H9 (cell line): ENCODE data around the gene OR52N5. TPM values are rescaled to one million over a fixed set of nuclear protein-coding genes. Genes with fewer than 3 reads are reported as not detected.

Experiments
- DNase-seq: peaks from one replicate; pipeline ENCODE4 v3.0.0-alpha.2; 2017
- H2AFZ ChIP-seq: one replicate; pipeline ENCODE4 v1.6.1; 2013; ENCODE audit warnings: mild to moderate bottlenecking, low read length, control low read depth, moderate library complexity
- H2AK5ac ChIP-seq: 2 replicates; pipeline ENCODE4 v1.6.1; 2013; ENCODE audit warnings: low read length, control low read depth, mixed read lengths; ENCODE audit not compliant: insufficient read length
- H2BK120ac ChIP-seq: one replicate; pipeline ENCODE4 v1.6.1; 2013; ENCODE audit warnings: low read depth, mild to moderate bottlenecking, low read length, control low read depth, inconsistent platforms; ENCODE audit not compliant: poor library complexity, severe bottlenecking
- H2BK12ac ChIP-seq: 2 replicates; pipeline ENCODE4 v1.6.1; 2013; ENCODE audit warnings: low read length, control low read depth, mixed read lengths, low read depth; ENCODE audit not compliant: insufficient read length
- H2BK15ac ChIP-seq: 2 replicates; pipeline ENCODE4 v1.6.1; 2013; ENCODE audit warnings: low read depth, low read length, control low read depth
- H2BK20ac ChIP-seq: one replicate; pipeline ENCODE4 v1.6.1; 2013; ENCODE audit warnings: low read depth, mild to moderate bottlenecking, low read length, control low read depth, inconsistent platforms; ENCODE audit not compliant: poor library complexity, severe bottlenecking
- H2BK5ac ChIP-seq: 2 replicates; pipeline ENCODE4 v1.6.1; 2013; ENCODE audit warnings: low read length, control low read depth, mixed read lengths; ENCODE audit not compliant: insufficient read length
- H3K14ac ChIP-seq: 2 replicates; pipeline ENCODE4 v1.6.1; 2013; ENCODE audit warnings: low read length, control low read depth; ENCODE audit not compliant: insufficient read depth
- H3K18ac ChIP-seq: 2 replicates; pipeline ENCODE4 v1.6.1; 2013; ENCODE audit warnings: low read depth, mild to moderate bottlenecking, mixed read lengths, low read length, control low read depth; ENCODE audit not compliant: insufficient read length
- H3K23ac ChIP-seq: 2 replicates; pipeline ENCODE4 v1.6.1; 2013; ENCODE audit warnings: low read length, control low read depth, mixed read lengths, low read depth; ENCODE audit not compliant: insufficient read length
- H3K23me2 ChIP-seq: 2 replicates; pipeline ENCODE4 v1.6.1; 2013; ENCODE audit warnings: low read depth, mild to moderate bottlenecking, mixed read lengths, low read length, control low read depth; ENCODE audit not compliant: insufficient read length, poor library complexity, severe bottlenecking
- H3K27ac ChIP-seq: 2 replicates; pipeline ENCODE4 v1.5.1; 2013; ENCODE audit warnings: low read length, control low read depth, mixed read lengths, low read depth; ENCODE audit not compliant: insufficient read length
- H3K27me3 ChIP-seq: 2 replicates; pipeline ENCODE4 v1.6.1; 2013; ENCODE audit warnings: low read length, control low read depth, inconsistent platforms; ENCODE audit not compliant: insufficient read depth
- H3K4ac ChIP-seq: 2 replicates; pipeline ENCODE4 v1.6.1; 2013; ENCODE audit warnings: low read depth, mild to moderate bottlenecking, control low read depth, inconsistent platforms, low read length, moderate library complexity
- H3K4me1 ChIP-seq: 2 replicates; pipeline ENCODE4 v1.6.1; 2013; ENCODE audit warnings: low read length, control low read depth, inconsistent platforms; ENCODE audit not compliant: insufficient read depth
- H3K4me2 ChIP-seq: 2 replicates; pipeline ENCODE4 v1.6.1; 2013; ENCODE audit warnings: low read length, control low read depth, mixed read lengths; ENCODE audit not compliant: insufficient read length, insufficient read depth
- H3K56ac ChIP-seq: 2 replicates; pipeline ENCODE4 v1.6.1; 2013; ENCODE audit warnings: low read depth, mild to moderate bottlenecking, mixed read lengths, low read length, control low read depth; ENCODE audit not compliant: insufficient read length
- H3K79me1 ChIP-seq: 2 replicates; pipeline ENCODE4 v1.6.1; 2013; ENCODE audit warnings: low read depth, mild to moderate bottlenecking, moderate library complexity, low read length, control low read depth, inconsistent platforms; ENCODE audit not compliant: insufficient read depth, poor library complexity, severe bottlenecking
- H3K79me2 ChIP-seq: 2 replicates; pipeline ENCODE4 v1.6.1; 2013; ENCODE audit warnings: low read length, control low read depth, inconsistent platforms; ENCODE audit not compliant: insufficient read depth
- H3K9ac ChIP-seq: 2 replicates; pipeline ENCODE4 v1.6.1; 2013; ENCODE audit warnings: low read length, control low read depth, mixed read lengths; ENCODE audit not compliant: insufficient read length; ENCODE audit errors: extremely low read depth
- H3K9me3 ChIP-seq: one replicate; pipeline ENCODE4 v1.6.1; 2013; ENCODE audit warnings: low read depth, low read length, inconsistent platforms; ENCODE audit not compliant: control insufficient read depth
- H3T11ph ChIP-seq: one replicate; pipeline ENCODE4 v1.6.1; 2013; ENCODE audit warnings: mild to moderate bottlenecking, low read length, control low read depth, inconsistent platforms
- H4K20me1 ChIP-seq: one replicate; pipeline ENCODE4 v1.6.1; 2013; ENCODE audit not compliant: control insufficient read depth, insufficient read length, insufficient read depth
- H4K5ac ChIP-seq: 2 replicates; pipeline ENCODE4 v1.6.1; 2013; ENCODE audit warnings: low read depth, mild to moderate bottlenecking, mixed read lengths, low read length, control low read depth; ENCODE audit not compliant: insufficient read length
- H4K8ac ChIP-seq: replicated peaks from 2 replicates; pipeline ENCODE4 v1.6.1; 2013; ENCODE audit warnings: low read length, control low read depth, mixed read lengths, low read depth; ENCODE audit not compliant: insufficient read length
- H4K91ac ChIP-seq: 2 replicates; pipeline ENCODE4 v1.6.1; 2013; ENCODE audit warnings: low read depth, mild to moderate bottlenecking, moderate library complexity, mixed read lengths, low read length, control low read depth; ENCODE audit not compliant: insufficient read length
- H3K27ac Mint-ChIP-seq, 3 experiments: 2 replicates in 2 of 3; 3 replicates in 1 of 3; pipeline ENCODE4 v1.8.0; 2020 to 2021; ENCODE audit warnings: mixed read lengths in 3 of 3, mild to moderate bottlenecking in 1 of 3, moderate library complexity in 1 of 3
- H3K27me3 Mint-ChIP-seq: 2 replicates; pipeline ENCODE4 v1.8.0; 2021; ENCODE audit warnings: low read depth, mild to moderate bottlenecking, moderate library complexity, mixed read lengths
- H3K36me3 Mint-ChIP-seq, 3 experiments: 2 replicates in 2 of 3; 3 replicates in 1 of 3; pipeline ENCODE4 v1.8.0; 2020 to 2021; ENCODE audit warnings: low read depth in 3 of 3, mixed read lengths in 3 of 3; ENCODE audit not compliant: insufficient read depth in 1 of 3
- H3K4me1 Mint-ChIP-seq, 2 experiments: 2 replicates each; pipeline ENCODE4 v1.8.0; 2020; ENCODE audit warnings: mixed read lengths in 2 of 2
- H3K4me3 Mint-ChIP-seq, 2 experiments: 2 replicates in 1 of 2; 3 replicates in 1 of 2; pipeline ENCODE4 v1.8.0; 2020 to 2021; ENCODE audit warnings: mild to moderate bottlenecking in 2 of 2, mixed read lengths in 2 of 2, moderate library complexity in 1 of 2
- H3K9me3 Mint-ChIP-seq, 2 experiments: 2 replicates in 1 of 2; 3 replicates in 1 of 2; pipeline ENCODE4 v1.8.0; 2020; ENCODE audit warnings: mild to moderate bottlenecking in 2 of 2, mixed read lengths in 2 of 2, moderate library complexity in 1 of 2
- CTCF ChIP-seq: fragments of 200-600 bp; sonication (generic); conservative IDR thresholded peaks from 3 replicates; pipeline ENCODE4 v1.8.0; 2021; ENCODE audit warnings: antibody characterized with exemption, mild to moderate bottlenecking
- WGBS: extraction: QIAGEN DNeasy Blood & Tissue Kit; methylation state at CpG from one replicate; pipeline ENCODE4 v1.1.7; 2013; ENCODE audit warnings: missing lambda C conversion rate, low lambda C conversion rate, mixed read lengths; ENCODE audit not compliant: insufficient read length; ENCODE audit errors: extremely low coverage; 5-methylcytosine and 5-hydroxymethylcytosine counted together
- total RNA-seq: library from RNA; stranded (reverse); gene quantifications from 2 replicates; pipeline ENCODE4 v1.2.1, GENCODE V29; 2021

Gene OR52N5
- total RNA-seq, 1 experiment from 2014 or later: not detected

GRCh38 chr11:5809905-5810795, 27.0 kb upstream of the OR52N5 start:
- H3K27ac Mint-ChIP-seq: no peak overlapping the region
- Histone ChIP-seq H2BK15ac (no peak overlapping the region), H2BK5ac (no peak overlapping the region), H2AFZ (no peak overlapping the region), H4K5ac (no peak overlapping the region), H3K23me2 (no peaks in the 10 kb centered on the region), H3K14ac (no peak overlapping the region), H3T11ph (no peak overlapping the region), H3K18ac (no peak overlapping the region), H4K8ac (no peak overlapping the region), H4K20me1 (no peaks in the 10 kb centered on the region), H3K23ac (no peak overlapping the region), H2BK12ac (no peak overlapping the region), H2BK120ac (no peak overlapping the region), H3K4me2 (no peak overlapping the region), H3K79me2 (no peaks in the 10 kb centered on the region), H3K4me1 (no peaks in the 10 kb centered on the region), H3K27me3 (no peaks in the 10 kb centered on the region), H3K79me1 (no peaks in the 10 kb centered on the region), H2BK20ac (no peak overlapping the region), H2AK5ac (no peak overlapping the region), H3K56ac (no peak overlapping the region), H3K9me3 (no peaks in the 10 kb centered on the region), H3K27ac (no peak overlapping the region), H3K9ac (no peak overlapping the region), H3K4ac (no peak overlapping the region), H4K91ac (no peak overlapping the region)
- H3K4me3 Mint-ChIP-seq: no peak overlapping the region
- peaks cover 2% of the 10 kb centered on the region; the same call in 1 of the 2 replicates for H3K27me3 Mint-ChIP-seq
- H3K9me3 Mint-ChIP-seq: no peaks in the 10 kb centered on the region; a peak in 2 of 5 replicates
- no CpG with 5 or more reads among the region's 6 CpGs for WGBS
- peaks cover 24 to 32% of the 10 kb centered on the region in 2 experiments for H3K4me1 Mint-ChIP-seq
- H3K36me3 Mint-ChIP-seq: no peaks in the 10 kb centered on the region; a peak in 1 of 7 replicates
- DNase-seq: no peak
- TF ChIP-seq CTCF: no peak
